HepG2 (cell line): ENCODE results near the gene COL27A1. TPM values are rescaled to one million over a fixed set of nuclear protein-coding genes. Genes with fewer than 3 reads are reported as not detected.

Experiments
- ADNP ChIP-seq: sonication (generic); formaldehyde crosslinking; IDR thresholded peaks from 2 replicates; pipeline ENCODE4 v1.4.0; 2020; ENCODE audit warnings: missing genetic modification reagents
- DBP ChIP-seq: sonication (generic); formaldehyde crosslinking; IDR thresholded peaks from 2 replicates; pipeline ENCODE4 v1.4.0; 2020; ENCODE audit warnings: missing genetic modification reagents; ENCODE audit errors: not compliant biosample characterization
- ELF3 ChIP-seq: IDR thresholded peaks from 2 replicates; pipeline ENCODE4 v1.6.1; 2016; ENCODE audit warnings: missing genetic modification reagents, missing compliant biosample characterization
- GATAD1 ChIP-seq: IDR thresholded peaks from 2 replicates; pipeline ENCODE4 v1.6.1; 2016; ENCODE audit warnings: missing genetic modification reagents, missing compliant biosample characterization
- HNRNPH1 ChIP-seq: fragments of 200-400 bp; formaldehyde crosslinking; optimal IDR thresholded peaks from 2 replicates; pipeline ENCODE3; 2017; ENCODE audit warnings: mild to moderate bottlenecking, low read depth, low read length
- IRF1 ChIP-seq: sonication (generic); formaldehyde crosslinking; IDR thresholded peaks from 2 replicates; pipeline ENCODE4 v1.4.0; 2020; ENCODE audit warnings: low read depth, mild to moderate bottlenecking, missing genetic modification reagents
- KDM4B ChIP-seq: sonication (generic); formaldehyde crosslinking; IDR thresholded peaks from 2 replicates; pipeline ENCODE4 v1.4.0; 2020; ENCODE audit warnings: missing genetic modification reagents
- MED1 ChIP-seq: sonication (generic); formaldehyde crosslinking; IDR thresholded peaks from 2 replicates; pipeline ENCODE4 v1.4.0; 2020; ENCODE audit warnings: missing genetic modification reagents
- MED13 ChIP-seq: sonication (generic); formaldehyde crosslinking; IDR thresholded peaks from 2 replicates; pipeline ENCODE4 v1.5.0; 2020; ENCODE audit warnings: missing genetic modification reagents
- MTA1 ChIP-seq: sonication (generic); formaldehyde crosslinking; IDR thresholded peaks from 2 replicates; pipeline ENCODE4 v1.4.0; 2020; ENCODE audit warnings: missing genetic modification reagents, mild to moderate bottlenecking, borderline replicate concordance
- MXD3 ChIP-seq: IDR thresholded peaks from 2 replicates; pipeline ENCODE4 v1.6.1; 2016; ENCODE audit warnings: mild to moderate bottlenecking, missing biosample characterization, missing genetic modification reagents
- NFRKB ChIP-seq: fragments of 450-650 bp; IDR thresholded peaks from 2 replicates; pipeline ENCODE4 v1.6.1; 2017
- PCBP2 ChIP-seq: fragments of 200-400 bp; formaldehyde crosslinking; optimal IDR thresholded peaks from 2 replicates; pipeline ENCODE3; 2018; ENCODE audit warnings: low read length, low read depth; ENCODE audit not compliant: poor library complexity, severe bottlenecking
- THRA ChIP-seq: sonication (generic); formaldehyde crosslinking; IDR thresholded peaks from 2 replicates; pipeline ENCODE4 v1.4.0; 2020; ENCODE audit warnings: missing genetic modification reagents, borderline replicate concordance
- ZBTB1 ChIP-seq: sonication (generic); formaldehyde crosslinking; IDR thresholded peaks from 2 replicates; pipeline ENCODE4 v1.4.0; 2020; ENCODE audit warnings: missing genetic modification reagents, borderline replicate concordance
- ZBTB33 ChIP-seq: sonication (generic); formaldehyde crosslinking; IDR thresholded peaks from 2 replicates; pipeline ENCODE4 v1.4.0; 2020; ENCODE audit warnings: missing genetic modification reagents
- ZGPAT ChIP-seq: IDR thresholded peaks from 2 replicates; pipeline ENCODE4 v1.6.1; 2016; ENCODE audit warnings: mild to moderate bottlenecking
- ZMAT3 ChIP-seq: sonication (generic); formaldehyde crosslinking; conservative IDR thresholded peaks from 2 replicates; pipeline ENCODE4 v1.7.0; 2021; ENCODE audit warnings: missing genetic modification reagents
- ZNF12 ChIP-seq: sonication (generic); formaldehyde crosslinking; IDR thresholded peaks from 2 replicates; pipeline ENCODE4 v1.5.0; 2020; ENCODE audit warnings: missing genetic modification reagents
- ZNF143 ChIP-seq: sonication (generic); formaldehyde crosslinking; IDR thresholded peaks from 2 replicates; pipeline ENCODE4 v1.4.0; 2020; ENCODE audit warnings: missing genetic modification reagents
- ZNF543 ChIP-seq: sonication (generic); formaldehyde crosslinking; IDR thresholded peaks from 2 replicates; pipeline ENCODE4 v1.4.0; 2020; ENCODE audit warnings: mild to moderate bottlenecking, missing genetic modification reagents
- ZNF83 ChIP-seq: sonication (generic); formaldehyde crosslinking; IDR thresholded peaks from 2 replicates; pipeline ENCODE4 v1.4.0; 2020; ENCODE audit warnings: missing genetic modification reagents, mild to moderate bottlenecking, borderline replicate concordance
- polyA plus RNA-seq, 8 experiments: library from polyadenylated mRNA; depleted of rRNA in 3 of 8; stranded (reverse) in 7 of 8; unstranded in 1 of 8; fragments of >200 nt; fragmentation: Illumina TruSeq in 4 of 8; extraction: Trizol in 4 of 8; gene quantifications; 2 replicates each; pipeline versions ENCODE4 v1.2.1 to v1.2.3, GENCODE V29; 2011 to 2016; ENCODE audit warnings: low read depth in 4 of 8, missing spikeins in 1 of 8, mixed read lengths in 1 of 8; ENCODE audit not compliant: insufficient read depth in 1 of 8
- total RNA-seq, 5 experiments: library from RNA; depleted of rRNA; stranded (reverse); fragments of >200 nt; fragmentation: Illumina TruSeq; extraction: Trizol; gene quantifications; 2 replicates each; pipeline ENCODE4 v1.2.3, GENCODE V29; 2016; ENCODE audit warnings: low read depth in 1 of 5

The COL27A1 gene
- total and polyA plus RNA-seq, 2 of the 13 experiments (the other 11 are each of a cell fraction or from before 2014, with no cell fraction given): 71.3 to 89.1 TPM

- no peak for TF ChIP-seq DBP
- TF ChIP-seq ZBTB1 (CRISPR knock-in tag): no peak
- peak; percentile 85; the same call in 1 of the 2 replicates for TF ChIP-seq THRA
- no peak for TF ChIP-seq ADNP
- peak; percentile 92 for TF ChIP-seq ZGPAT (CRISPR knock-in tag)
- TF ChIP-seq GATAD1: peak; percentile 65
- no peak for TF ChIP-seq PCBP2
- TF ChIP-seq HNRNPH1: no peak
- no peak for TF ChIP-seq IRF1 (CRISPR knock-in tag)
- no peak for TF ChIP-seq ZNF143 (CRISPR knock-in tag)
- no peak for TF ChIP-seq ZNF543
- peak; percentile 88 for TF ChIP-seq MED1 (CRISPR knock-in tag)
- 0 out of 2 replicates have a peak, but pooled peaks have one; percentile 46 for TF ChIP-seq MXD3 (CRISPR knock-in tag)
- TF ChIP-seq KDM4B (CRISPR knock-in tag): peak; percentile 88
- peak; percentile 89 for TF ChIP-seq ELF3 (CRISPR knock-in tag)
- no peak for TF ChIP-seq ZNF83
- TF ChIP-seq ZNF12: peak; percentile 80; the same call in 1 of the 2 replicates
- no peak for TF ChIP-seq MED13 (CRISPR knock-in tag)
- peak; percentile 95; the same call in 1 of the 2 replicates for TF ChIP-seq MTA1 (CRISPR knock-in tag)
- 0 out of 2 replicates have a peak, but pooled peaks have one; percentile 31 for TF ChIP-seq ZMAT3 (CRISPR knock-in tag)
- TF ChIP-seq ZBTB33 (CRISPR knock-in tag): peak; percentile 17; the same call in 1 of the 2 replicates
- no peak for TF ChIP-seq NFRKB
These were observed 37.1 kb upstream of the COL27A1 start (continued) for GRCh38 chr9:114117996-114118830.
